Effector memory CD4-positive, alpha-beta T cell (primary cell): ENCODE results near the gene LHX4.

Experiments
- DNase-seq, 3 donors: peaks; one replicate each; pipeline ENCODE4 v3.0.0-alpha.2; 2020
- H3K27ac ChIP-seq: 2 replicates; pipeline ENCODE4 v1.7.0; 2013; ENCODE audit warnings: mild to moderate bottlenecking, low read length, moderate library complexity; ENCODE audit not compliant: insufficient read depth, poor library complexity, severe bottlenecking
- H3K27me3 ChIP-seq: replicated peaks from 2 replicates; pipeline ENCODE4 v1.7.0; 2013; ENCODE audit warnings: mild to moderate bottlenecking, low read length; ENCODE audit not compliant: insufficient read depth, control insufficient read depth, poor library complexity, severe bottlenecking
- H3K36me3 ChIP-seq: 2 replicates; pipeline ENCODE4 v1.7.0; 2013; ENCODE audit warnings: mild to moderate bottlenecking, low read length, moderate library complexity; ENCODE audit not compliant: control insufficient read depth, insufficient read depth
- H3K4me1 ChIP-seq: 2 replicates; pipeline ENCODE4 v1.7.0; 2013; ENCODE audit warnings: low read length, mild to moderate bottlenecking; ENCODE audit not compliant: control insufficient read depth, insufficient read depth, poor library complexity, severe bottlenecking
- H3K4me3 ChIP-seq: 2 replicates; pipeline ENCODE4 v1.7.0; 2013; ENCODE audit warnings: low read length, low read depth, mild to moderate bottlenecking; ENCODE audit not compliant: insufficient read depth, poor library complexity, severe bottlenecking
- H3K9me3 ChIP-seq: 2 replicates; pipeline ENCODE4 v1.7.0; 2013; ENCODE audit warnings: mild to moderate bottlenecking, low read length, moderate library complexity; ENCODE audit not compliant: control insufficient read depth

LHX4 gene

DNA sequence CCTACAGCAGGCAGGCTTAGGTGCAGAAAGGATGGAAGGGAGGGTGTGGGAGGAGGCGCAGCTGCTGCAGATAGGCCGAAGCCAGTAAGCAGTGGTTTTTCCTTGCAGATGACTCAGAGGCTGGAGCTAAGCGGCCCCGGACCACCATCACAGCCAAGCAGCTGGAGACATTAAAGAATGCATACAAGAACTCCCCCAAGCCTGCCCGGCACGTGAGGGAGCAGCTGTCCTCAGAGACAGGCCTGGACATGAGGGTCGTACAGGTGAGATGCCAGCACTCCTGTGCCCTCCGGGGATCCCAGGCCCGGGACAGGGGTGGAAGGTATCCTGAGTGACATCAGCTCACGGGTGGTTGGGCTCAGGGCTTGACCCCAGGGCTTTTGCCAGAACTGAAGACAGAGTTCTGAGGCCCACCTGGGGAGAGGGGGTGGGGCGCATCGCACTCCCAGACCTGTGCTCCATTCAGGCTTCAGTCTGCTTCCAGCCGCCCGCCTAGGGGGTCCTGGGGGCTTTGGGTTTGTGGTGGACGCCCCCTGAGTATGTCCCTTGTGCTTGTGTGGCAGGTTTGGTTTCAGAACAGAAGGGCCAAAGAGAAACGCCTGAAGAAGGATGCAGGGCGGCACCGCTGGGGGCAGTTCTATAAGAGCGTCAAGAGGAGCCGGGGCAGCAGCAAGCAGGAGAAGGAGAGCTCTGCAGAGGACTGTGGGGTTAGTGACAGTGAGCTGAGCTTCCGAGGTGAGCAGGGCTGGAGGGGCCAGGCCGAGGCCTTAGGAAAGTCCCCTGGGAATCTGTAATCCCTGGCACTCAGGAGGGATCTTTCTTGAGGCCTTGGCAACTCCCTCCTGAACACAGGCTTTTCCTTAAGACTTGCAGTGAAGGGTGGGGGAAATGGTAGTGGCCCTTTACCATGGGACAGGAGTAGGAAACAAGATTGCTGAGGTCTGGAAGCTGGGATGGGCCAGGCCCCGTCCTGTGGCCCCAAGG is 41.5 kb downstream of the LHX4 start:
- Histone ChIP-seq H3K36me3 (peaks cover 14% of the 10 kb centered on the region), H3K4me1 (no peaks in the 10 kb centered on the region), H3K27ac (no peak overlapping the region), H3K27me3 (no peaks in the 10 kb centered on the region), H3K9me3 (no peaks in the 10 kb centered on the region), H3K4me3 (no peak overlapping the region)
- no peak for DNase-seq

DNA sequence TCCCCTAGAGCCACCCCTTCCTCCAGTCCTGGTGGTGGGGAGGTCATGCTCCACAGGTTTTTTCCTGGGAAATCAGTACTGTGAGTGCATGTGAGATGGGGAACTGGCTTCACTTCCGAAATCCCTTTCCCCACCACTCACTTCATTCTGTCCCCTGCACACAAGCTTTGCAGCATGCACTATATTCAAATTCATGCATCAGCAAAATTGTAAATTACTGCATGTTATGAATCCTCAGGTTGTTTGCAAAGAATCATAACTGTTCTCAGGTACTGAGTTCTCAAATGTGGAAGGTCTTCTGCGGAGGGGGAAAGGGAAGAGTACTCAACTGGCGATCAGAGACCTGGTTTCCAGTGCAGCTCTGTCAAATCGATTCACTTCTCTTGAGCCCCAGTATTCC is 42.3 kb downstream of the LHX4 start:
- no peak for DNase-seq
- Histone ChIP-seq H3K9me3 (no peaks in the 10 kb centered on the region), H3K4me3 (no peak overlapping the region), H3K4me1 (no peaks in the 10 kb centered on the region), H3K27me3 (no peaks in the 10 kb centered on the region), H3K27ac (no peak overlapping the region), H3K36me3 (peaks cover 14% of the 10 kb centered on the region)

DNA sequence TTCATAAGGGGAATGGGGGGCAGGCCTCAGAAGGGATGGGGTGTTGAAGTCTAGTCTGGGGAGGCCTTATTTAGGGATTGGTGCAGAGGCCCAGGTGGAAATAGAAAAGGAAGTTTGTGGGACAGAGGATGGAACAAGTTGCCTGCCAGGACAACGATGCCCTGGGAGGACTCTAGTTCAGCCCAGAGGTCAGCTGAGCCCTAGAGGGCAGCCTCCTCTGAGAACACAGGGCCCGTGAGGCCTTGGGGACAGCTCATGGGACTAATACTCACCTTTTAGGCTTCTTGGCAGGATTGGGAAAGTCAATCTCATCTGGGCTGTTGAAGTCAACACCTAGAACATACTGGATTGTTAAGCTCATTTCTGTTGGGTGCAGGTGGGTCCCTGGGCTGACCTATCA is 43.0 kb downstream of the LHX4 start:
- DNase-seq: no peak
- Histone ChIP-seq H3K4me3 (no peak overlapping the region), H3K27ac (no peak overlapping the region), H3K36me3 (peaks cover 14% of the 10 kb centered on the region), H3K4me1 (no peaks in the 10 kb centered on the region), H3K9me3 (no peaks in the 10 kb centered on the region), H3K27me3 (no peaks in the 10 kb centered on the region)

DNA sequence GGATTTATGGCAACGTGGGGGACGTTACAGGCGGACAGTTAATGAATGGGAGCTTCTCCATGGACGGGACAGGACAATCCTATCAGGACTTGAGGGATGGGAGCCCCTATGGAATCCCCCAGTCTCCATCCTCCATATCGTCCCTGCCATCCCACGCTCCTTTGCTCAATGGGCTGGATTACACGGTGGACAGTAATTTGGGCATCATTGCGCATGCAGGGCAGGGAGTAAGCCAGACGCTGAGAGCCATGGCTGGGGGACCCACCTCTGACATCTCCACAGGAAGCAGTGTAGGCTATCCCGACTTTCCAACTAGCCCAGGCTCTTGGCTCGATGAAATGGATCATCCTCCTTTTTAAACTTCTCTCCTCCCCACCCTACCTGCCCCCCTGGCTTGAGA is 44.2 kb downstream of the LHX4 start:
- Histone ChIP-seq H3K4me1 (no peaks in the 10 kb centered on the region), H3K4me3 (no peak overlapping the region)

DNA sequence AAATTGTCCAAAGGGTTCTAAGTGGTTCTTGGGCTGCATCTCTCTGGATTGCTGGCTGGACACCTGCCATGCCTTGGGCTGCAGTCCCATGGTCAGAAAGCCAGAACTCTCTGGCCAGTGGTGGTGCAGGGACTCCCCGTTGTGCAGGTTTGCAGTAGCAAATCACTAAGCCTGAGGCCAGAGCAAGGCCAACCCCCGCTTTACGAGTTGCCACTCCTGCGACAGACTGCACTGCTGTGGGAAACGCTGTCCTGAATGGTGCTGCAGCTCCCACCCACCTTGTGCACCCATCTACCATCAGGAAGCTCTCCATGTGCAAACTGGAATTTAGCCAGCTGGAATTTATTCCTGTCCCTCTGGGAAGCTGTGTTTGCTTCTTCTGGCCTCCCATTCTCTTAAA is 45.7 kb downstream of the LHX4 start:
- Histone ChIP-seq H3K4me3 (no peak overlapping the region), H3K27ac (no peak overlapping the region), H3K9me3 (no peaks in the 10 kb centered on the region), H3K36me3 (peaks cover 21% of the 10 kb centered on the region), H3K4me1 (no peaks in the 10 kb centered on the region), H3K27me3 (no peaks in the 10 kb centered on the region)
- no peak for DNase-seq

More for the DNA sequence above, 44.2 kb downstream of the LHX4 start:
- no peak for DNase-seq
- no peaks in the 10 kb centered on the region for H3K9me3 ChIP-seq
- H3K27ac ChIP-seq: no peak overlapping the region
- no peaks in the 10 kb centered on the region for H3K27me3 ChIP-seq
- H3K36me3 ChIP-seq: peaks cover 14% of the 10 kb centered on the region

DNA sequence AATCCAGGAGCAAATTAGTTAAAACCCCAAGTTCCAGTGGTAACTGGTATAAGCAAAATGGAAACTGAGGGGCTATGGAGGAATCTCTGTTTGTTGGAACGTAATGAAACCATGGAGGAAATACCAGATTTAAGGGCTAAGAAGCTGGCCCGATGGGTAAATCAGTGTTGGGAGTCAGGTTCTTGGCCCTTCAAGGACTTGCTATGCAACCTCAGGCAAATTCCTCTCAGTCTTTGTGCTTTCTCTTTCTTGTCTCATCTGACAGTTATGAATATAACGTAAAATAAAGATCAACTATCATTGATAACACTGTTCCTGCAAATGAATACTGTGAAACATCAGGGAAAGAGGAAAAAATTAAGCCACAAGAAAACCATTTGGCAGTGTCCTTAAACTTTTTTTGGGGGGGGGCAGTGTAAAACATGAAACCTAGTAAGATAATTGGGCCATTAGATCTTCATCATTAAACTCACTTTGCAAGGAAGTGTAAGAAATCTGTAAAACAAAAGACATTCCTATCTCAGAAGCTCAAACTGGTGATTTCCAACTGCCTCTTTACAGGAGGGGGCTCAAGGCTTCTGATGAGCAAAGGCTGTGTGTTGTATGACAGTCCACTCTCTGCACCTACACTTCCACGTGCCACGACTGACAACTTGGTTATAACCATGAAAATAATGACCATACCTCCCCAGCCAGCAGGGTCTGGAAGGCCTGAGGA is 47.6 kb downstream of the LHX4 start:
- no peak for DNase-seq
- Histone ChIP-seq H3K36me3 (peaks cover 22% of the 10 kb centered on the region), H3K27ac (no peak overlapping the region)

DNA sequence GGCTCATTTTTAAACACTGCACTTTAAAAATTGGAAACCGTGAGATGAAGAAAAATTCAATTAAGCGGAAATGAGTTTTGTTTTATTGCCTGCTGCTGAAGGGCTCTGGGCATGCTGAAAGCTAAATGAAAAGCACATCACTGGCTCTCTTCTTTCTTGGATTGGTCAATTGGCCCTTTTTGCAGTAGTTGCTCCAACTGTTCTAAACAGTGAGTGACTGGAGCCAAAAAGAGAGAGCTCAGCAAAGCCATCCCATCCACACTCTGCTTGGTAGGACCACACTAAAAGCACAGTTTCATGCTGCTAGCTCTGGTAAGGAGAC is 48.1 kb downstream of the LHX4 start:
- Histone ChIP-seq H3K9me3 (no peaks in the 10 kb centered on the region), H3K36me3 (peaks cover 22% of the 10 kb centered on the region), H3K4me3 (no peak overlapping the region), H3K27ac (no peak overlapping the region), H3K27me3 (no peaks in the 10 kb centered on the region), H3K4me1 (no peaks in the 10 kb centered on the region)
- DNase-seq: no peak

More for the DNA sequence above, 47.6 kb downstream of the LHX4 start:
- no peak overlapping the region for H3K4me3 ChIP-seq
- H3K9me3 ChIP-seq: no peaks in the 10 kb centered on the region
- H3K27me3 ChIP-seq: no peaks in the 10 kb centered on the region
- no peaks in the 10 kb centered on the region for H3K4me1 ChIP-seq

DNA sequence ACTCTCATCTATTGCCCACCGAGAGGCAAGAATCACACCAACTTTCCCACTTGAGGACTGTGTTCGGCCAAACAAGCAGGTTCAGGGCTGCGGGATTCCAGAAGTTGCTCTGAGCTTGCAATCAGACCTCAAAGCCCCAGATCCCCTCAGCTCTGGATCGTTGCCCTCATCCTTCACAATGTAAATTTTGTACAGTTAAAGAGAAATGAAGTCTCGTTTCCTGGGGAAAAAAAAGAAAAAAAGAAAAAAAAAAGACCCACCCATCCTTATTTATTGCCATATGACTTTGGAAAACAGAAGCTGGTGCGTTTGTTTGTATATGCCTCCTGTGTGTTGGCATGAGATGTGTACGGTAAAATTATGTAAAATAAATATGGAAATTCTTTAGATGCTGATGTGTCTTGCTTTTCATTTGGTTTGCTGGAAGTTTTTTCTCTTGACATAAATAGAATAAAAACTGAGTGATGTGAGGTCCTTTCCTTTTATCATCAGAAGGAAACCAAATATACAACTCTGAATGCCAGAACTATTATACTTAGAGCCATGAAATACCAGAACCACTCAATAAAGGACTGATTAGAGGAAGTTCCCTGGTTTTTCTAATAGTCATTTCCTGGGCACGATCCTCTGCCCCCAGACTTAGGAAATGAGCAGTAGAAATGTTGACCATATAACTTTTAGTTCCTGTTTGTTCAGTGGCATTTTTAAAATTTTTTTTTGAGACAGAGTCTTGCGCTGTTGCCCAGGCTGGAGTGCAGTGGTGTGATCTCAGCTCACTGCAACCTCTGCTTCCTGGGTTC is 48.7 kb downstream of the LHX4 start:
- Histone ChIP-seq H3K36me3 (peaks cover 19% of the 10 kb centered on the region), H3K4me1 (no peaks in the 10 kb centered on the region), H3K27ac (no peak overlapping the region), H3K4me3 (no peak overlapping the region), H3K9me3 (no peaks in the 10 kb centered on the region), H3K27me3 (no peaks in the 10 kb centered on the region)
- DNase-seq: no peak

DNA sequence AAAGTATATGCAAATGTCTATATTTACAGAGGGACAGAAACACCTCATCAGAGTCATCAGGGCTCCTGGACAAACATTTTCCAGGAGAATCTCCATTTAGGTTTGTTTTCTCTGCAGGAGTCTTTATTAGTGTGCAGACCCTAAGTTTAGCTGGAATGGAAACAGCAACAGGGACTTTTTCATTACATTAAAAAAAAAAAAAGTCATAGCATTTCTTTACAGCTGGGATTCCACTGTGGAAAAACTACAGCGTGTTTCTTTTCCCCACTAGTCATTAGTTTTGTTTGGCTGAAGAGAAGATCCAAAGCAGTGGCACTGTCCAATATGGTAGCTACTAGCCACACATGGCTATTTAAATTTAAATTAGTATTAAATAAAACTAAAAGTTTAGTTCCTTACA is 49.6 kb downstream of the LHX4 start:
- H3K36me3 ChIP-seq: peaks cover 19% of the 10 kb centered on the region
- DNase-seq: no peak

More for the DNA sequence above, 49.6 kb downstream of the LHX4 start:
- H3K4me1 ChIP-seq: no peaks in the 10 kb centered on the region
- no peaks in the 10 kb centered on the region for H3K9me3 ChIP-seq
- H3K27me3 ChIP-seq: no peaks in the 10 kb centered on the region
- H3K4me3 ChIP-seq: no peak overlapping the region
- no peak overlapping the region for H3K27ac ChIP-seq
